ENCODE data around the gene NEU3.

DNA sequence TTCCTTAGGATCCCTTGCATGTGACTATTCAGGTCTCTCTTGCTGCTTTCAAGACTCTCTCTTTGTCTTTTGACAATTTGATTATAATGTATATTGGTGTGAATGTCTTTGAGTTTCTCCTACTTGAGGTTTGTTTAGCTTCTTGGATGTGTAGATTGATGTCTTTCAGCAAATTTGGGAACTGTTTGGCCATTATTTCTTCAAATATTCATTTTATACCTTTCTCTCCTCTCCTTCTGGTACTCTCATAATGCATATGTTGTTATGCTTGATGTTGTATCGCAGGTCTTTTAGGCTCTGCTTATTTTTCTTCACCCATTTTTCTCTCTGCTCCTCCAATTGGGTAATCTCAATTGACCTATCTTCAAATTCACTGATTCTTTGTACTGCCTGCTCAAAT lies 63.7 kb downstream of the NEU3 start:
- no peak for TF ChIP-seq FOXA1 (IDR thresholded peaks at IDR 0.05)
- no peak for TF ChIP-seq TARDBP (IDR thresholded peaks at IDR 0.05)
- TF ChIP-seq FOXM1 (IDR thresholded peaks at IDR 0.05; ENCODE audit: borderline replicate concordance) = no peak

Measured in HEK293T (cell line).